SU-DHL-6 (cell line): Measurements from ENCODE around the gene SERINC2.

Source experiments
- H2AFZ ChIP-seq: fragments of 200-600 bp; sonication (generic); 2 replicates; pipeline ENCODE4 v1.6.1; 2014; ENCODE audit warnings: low read depth, mild to moderate bottlenecking, moderate library complexity, mixed read lengths, antibody characterized with exemption, low read length; ENCODE audit not compliant: severe bottlenecking
- H3F3A ChIP-seq: fragments of 200-600 bp; shearing (Covaris generic); 2 replicates; pipeline ENCODE4 v1.6.0; 2016; ENCODE audit warnings: antibody characterized with exemption, mild to moderate bottlenecking; ENCODE audit not compliant: insufficient read depth
- H3K27ac ChIP-seq: fragments of 200-600 bp; sonication (generic); 2 replicates; pipeline ENCODE4 v1.5.1; 2016; ENCODE audit warnings: low read depth, mild to moderate bottlenecking, low read length, moderate library complexity, mixed read lengths
- H3K27me3 ChIP-seq: fragments of 200-600 bp; sonication (generic), shearing (Covaris generic); 2 replicates; pipeline ENCODE4 v1.6.0; 2014; ENCODE audit warnings: mild to moderate bottlenecking, low read length
- H3K36me3 ChIP-seq: fragments of 200-600 bp; sonication (generic); 2 replicates; pipeline ENCODE4 v1.6.1; 2014; ENCODE audit warnings: mild to moderate bottlenecking, low read length, mixed read lengths
- H3K4me2 ChIP-seq: fragments of 300-600, 200-600 bp; shearing (Covaris generic), sonication (generic); 2 replicates; pipeline ENCODE4 v1.6.0; 2014; ENCODE audit warnings: low read length, low read depth, mild to moderate bottlenecking; ENCODE audit not compliant: poor library complexity, severe bottlenecking
- H3K4me3 ChIP-seq: fragments of 200-600 bp; sonication (generic); 2 replicates; pipeline ENCODE4 v1.5.1; 2014; ENCODE audit warnings: antibody characterized with exemption, low read length, mild to moderate bottlenecking, mixed read lengths; ENCODE audit not compliant: insufficient read depth, poor library complexity, severe bottlenecking
- H3K79me2 ChIP-seq: fragments of 200-600 bp; sonication (generic); 2 replicates; pipeline ENCODE4 v1.6.1; 2014; ENCODE audit warnings: mild to moderate bottlenecking, low read length, moderate library complexity; ENCODE audit not compliant: insufficient read depth
- H3K9ac ChIP-seq: fragments of 200-600 bp; sonication (generic); 2 replicates; pipeline ENCODE4 v1.7.0; 2014; ENCODE audit warnings: mild to moderate bottlenecking, low read length
- H3K9me2 ChIP-seq: fragments of 200-600 bp; sonication (generic); replicated peaks from 2 replicates; pipeline ENCODE4 v1.6.1; 2014; ENCODE audit warnings: low read length; ENCODE audit not compliant: insufficient read depth
- H3K9me3 ChIP-seq: fragments of 200-600 bp; sonication (generic); 2 replicates; pipeline ENCODE4 v1.6.1; 2014; ENCODE audit warnings: low read length, mixed read lengths; ENCODE audit not compliant: insufficient read depth
- H4K20me1 ChIP-seq: fragments of 200-600 bp; sonication (generic); 2 replicates; pipeline ENCODE4 v1.6.1; 2014; ENCODE audit warnings: low read depth, mild to moderate bottlenecking, antibody characterized with exemption, low read length, moderate library complexity, mixed read lengths
- EZH2phosphoT487 ChIP-seq: fragments of 200-600 bp; sonication (generic), shearing (Covaris generic); conservative IDR thresholded peaks from 2 replicates; pipeline ENCODE4 v1.6.1; 2018; ENCODE audit warnings: mild to moderate bottlenecking, antibody characterized with exemption, low read length, moderate library complexity, mixed read lengths
- TF ChIP-seq, protein P1 (sequence below): fragments of 200-600 bp; sonication (generic); IDR thresholded peaks from one replicate; pipeline ENCODE4 v1.5.1; 2017; ENCODE audit warnings: antibody characterized with exemption, mild to moderate bottlenecking, low read length, moderate library complexity; ENCODE audit not compliant: insufficient read depth, poor library complexity, severe bottlenecking

SERINC2 gene

DNA sequence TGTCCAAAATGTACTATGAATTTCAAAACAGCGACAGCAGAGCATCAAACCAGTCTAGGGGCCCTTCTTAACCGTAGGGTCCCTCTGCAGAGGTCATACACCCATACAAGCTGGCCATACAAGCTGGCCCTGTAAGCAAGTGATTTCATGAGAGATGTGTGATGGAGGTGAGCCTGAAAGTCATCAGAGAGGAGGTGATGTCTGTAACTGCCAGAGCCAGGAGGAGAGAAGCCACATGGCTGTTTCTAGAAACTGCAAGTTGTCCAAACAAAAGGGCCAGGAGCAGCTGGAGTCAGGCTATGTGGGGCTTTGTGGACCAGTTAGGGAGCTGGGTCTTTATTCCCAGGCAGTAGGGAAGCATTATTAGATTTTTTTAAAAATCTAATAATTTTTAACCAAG, 14.8 kb upstream of the SERINC2 start:
- Histone ChIP-seq H3F3A (no peaks in the 10 kb centered on the region; the same call in none of the 2 replicates), H3K36me3 (no peaks in the 10 kb centered on the region), H3K9me3 (no peaks in the 10 kb centered on the region), H3K27me3 (no peaks in the 10 kb centered on the region), H3K9ac (no peak overlapping the region), H3K4me2 (no peak overlapping the region), H2AFZ (no peak overlapping the region), H3K27ac (no peak overlapping the region), H4K20me1 (no peaks in the 10 kb centered on the region), H3K4me3 (no peak overlapping the region), H3K79me2 (no peaks in the 10 kb centered on the region), H3K9me2 (no peaks in the 10 kb centered on the region)
- no peak for TF ChIP-seq EZH2phosphoT487
- TF ChIP-seq, protein P1, sequence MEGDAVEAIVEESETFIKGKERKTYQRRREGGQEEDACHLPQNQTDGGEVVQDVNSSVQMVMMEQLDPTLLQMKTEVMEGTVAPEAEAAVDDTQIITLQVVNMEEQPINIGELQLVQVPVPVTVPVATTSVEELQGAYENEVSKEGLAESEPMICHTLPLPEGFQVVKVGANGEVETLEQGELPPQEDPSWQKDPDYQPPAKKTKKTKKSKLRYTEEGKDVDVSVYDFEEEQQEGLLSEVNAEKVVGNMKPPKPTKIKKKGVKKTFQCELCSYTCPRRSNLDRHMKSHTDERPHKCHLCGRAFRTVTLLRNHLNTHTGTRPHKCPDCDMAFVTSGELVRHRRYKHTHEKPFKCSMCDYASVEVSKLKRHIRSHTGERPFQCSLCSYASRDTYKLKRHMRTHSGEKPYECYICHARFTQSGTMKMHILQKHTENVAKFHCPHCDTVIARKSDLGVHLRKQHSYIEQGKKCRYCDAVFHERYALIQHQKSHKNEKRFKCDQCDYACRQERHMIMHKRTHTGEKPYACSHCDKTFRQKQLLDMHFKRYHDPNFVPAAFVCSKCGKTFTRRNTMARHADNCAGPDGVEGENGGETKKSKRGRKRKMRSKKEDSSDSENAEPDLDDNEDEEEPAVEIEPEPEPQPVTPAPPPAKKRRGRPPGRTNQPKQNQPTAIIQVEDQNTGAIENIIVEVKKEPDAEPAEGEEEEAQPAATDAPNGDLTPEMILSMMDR, result no peak

DNA sequence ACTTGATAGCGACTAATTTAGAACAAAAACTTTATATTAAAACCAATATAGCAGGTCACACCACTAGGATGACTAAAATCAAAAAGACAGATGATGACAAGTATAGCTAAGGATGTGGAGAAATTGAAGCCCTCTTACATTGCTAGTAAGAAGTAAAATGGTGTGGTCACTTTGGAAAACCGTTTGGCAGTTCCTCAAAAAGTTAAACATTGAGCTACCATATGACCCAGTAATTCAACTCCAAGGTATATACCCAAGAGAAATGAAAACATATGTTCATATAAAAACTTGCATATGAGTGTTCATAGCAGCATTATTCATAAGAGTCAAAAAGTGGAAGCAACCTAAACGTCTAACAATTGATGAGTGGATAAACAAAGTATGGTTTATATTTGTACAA, 13.0 kb upstream of the SERINC2 start:
- H3K9ac ChIP-seq, result no peak overlapping the region
- TF ChIP-seq, protein P1, result no peak
- no peak for TF ChIP-seq EZH2phosphoT487
- H3K9me3 ChIP-seq, result no peaks in the 10 kb centered on the region
- H4K20me1 ChIP-seq, result no peaks in the 10 kb centered on the region
- H3K4me3 ChIP-seq, result no peak overlapping the region
- no peaks in the 10 kb centered on the region for H3K9me2 ChIP-seq
- no peaks in the 10 kb centered on the region; the same call in 1 of the 2 replicates for H3F3A ChIP-seq
- no peaks in the 10 kb centered on the region for H3K27me3 ChIP-seq
- no peaks in the 10 kb centered on the region for H3K36me3 ChIP-seq
- H2AFZ ChIP-seq, result no peak overlapping the region
- H3K27ac ChIP-seq, result no peak overlapping the region
- H3K79me2 ChIP-seq, result no peaks in the 10 kb centered on the region
- no peak overlapping the region for H3K4me2 ChIP-seq

DNA sequence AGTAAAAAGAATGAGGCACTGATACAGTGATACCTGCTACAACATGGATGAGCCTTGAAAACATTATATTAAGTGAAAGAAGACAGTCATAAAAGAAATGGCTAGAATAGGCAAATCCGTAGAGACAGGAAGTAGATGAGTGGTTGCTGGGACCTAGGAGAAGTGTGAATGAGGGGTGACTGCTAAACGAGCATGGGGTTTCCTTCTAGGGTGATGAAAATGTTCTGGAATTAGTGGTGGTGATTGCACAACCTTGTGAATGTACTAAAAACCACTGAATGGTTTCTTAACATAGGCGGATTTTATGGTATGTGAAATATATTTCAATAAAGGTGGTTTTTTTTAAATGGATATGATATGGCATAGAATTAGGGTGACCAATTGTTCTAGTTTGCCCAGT, 12.6 kb upstream of the SERINC2 start:
- H3K9ac ChIP-seq, result no peak overlapping the region
- no peaks in the 10 kb centered on the region for H3K36me3 ChIP-seq
- no peaks in the 10 kb centered on the region for H3K27me3 ChIP-seq
- no peaks in the 10 kb centered on the region for H4K20me1 ChIP-seq
- no peak for TF ChIP-seq EZH2phosphoT487
- TF ChIP-seq, protein P1, result no peak
- H2AFZ ChIP-seq, result no peak overlapping the region
- no peaks in the 10 kb centered on the region for H3K9me2 ChIP-seq
- H3F3A ChIP-seq, result no peaks in the 10 kb centered on the region; the same call in 1 of the 2 replicates
- no peak overlapping the region for H3K27ac ChIP-seq
- H3K4me2 ChIP-seq, result no peak overlapping the region
- no peaks in the 10 kb centered on the region for H3K9me3 ChIP-seq
- H3K79me2 ChIP-seq, result no peaks in the 10 kb centered on the region
- H3K4me3 ChIP-seq, result no peak overlapping the region

DNA sequence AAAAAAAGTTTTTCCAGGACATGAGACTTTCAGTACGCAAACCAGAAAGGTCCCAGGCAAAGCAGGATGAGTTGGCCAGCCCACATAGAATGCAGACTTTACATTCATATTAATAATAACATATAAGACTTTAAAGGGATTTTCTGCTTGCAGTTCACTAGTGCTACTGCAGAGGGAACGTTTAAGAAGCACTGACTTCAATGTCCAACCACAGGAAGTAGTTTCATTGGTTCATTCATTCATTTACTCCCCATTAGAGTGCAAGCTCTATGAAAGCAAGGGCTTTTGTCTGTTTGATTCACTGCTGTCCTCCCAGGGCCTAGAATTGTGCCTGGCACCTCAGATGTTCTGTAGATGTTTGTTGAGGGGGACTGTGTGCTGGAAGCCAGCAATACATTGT, 11.8 kb upstream of the SERINC2 start:
- no peaks in the 10 kb centered on the region for H3K9me3 ChIP-seq

More for the DNA sequence above, 11.8 kb upstream of the SERINC2 start:
- Histone ChIP-seq H3K27me3 (no peaks in the 10 kb centered on the region), H2AFZ (no peak overlapping the region), H3K27ac (no peak overlapping the region), H3K4me3 (no peak overlapping the region), H3K79me2 (no peaks in the 10 kb centered on the region), H3K36me3 (no peaks in the 10 kb centered on the region), H3K9me2 (no peaks in the 10 kb centered on the region), H3F3A (no peaks in the 10 kb centered on the region; the same call in 1 of the 2 replicates), H3K4me2 (no peak overlapping the region), H3K9ac (no peak overlapping the region), H4K20me1 (no peaks in the 10 kb centered on the region)
- TF ChIP-seq, protein P1, result no peak
- TF ChIP-seq EZH2phosphoT487, result no peak
